Measurements from ENCODE around the gene MBNL1. TPM values are rescaled to one million over a fixed set of nuclear protein-coding genes. Genes with fewer than 3 reads are reported as not detected.

The MBNL1 gene
- total RNA-seq, 1 experiment from 2014 or later, result 200 TPM

- no peak for TF ChIP-seq CTCF (IDR thresholded peaks at IDR 0.05 in 2 of 3, conservative IDR thresholded peaks at IDR 0.05 in 1 of 3; ENCODE audit: borderline replicate concordance in 1 of 3, insufficient read depth in 1 of 3, low read depth in 2 of 3, low read length in 2 of 3)
- TF ChIP-seq FOSL1 (IDR thresholded peaks at IDR 0.05; ENCODE audit: low read depth), result no peak
Observed at GRCh38 chr3:152381881-152382295, 113.2 kb downstream of the MBNL1 start (continued).

DNA sequence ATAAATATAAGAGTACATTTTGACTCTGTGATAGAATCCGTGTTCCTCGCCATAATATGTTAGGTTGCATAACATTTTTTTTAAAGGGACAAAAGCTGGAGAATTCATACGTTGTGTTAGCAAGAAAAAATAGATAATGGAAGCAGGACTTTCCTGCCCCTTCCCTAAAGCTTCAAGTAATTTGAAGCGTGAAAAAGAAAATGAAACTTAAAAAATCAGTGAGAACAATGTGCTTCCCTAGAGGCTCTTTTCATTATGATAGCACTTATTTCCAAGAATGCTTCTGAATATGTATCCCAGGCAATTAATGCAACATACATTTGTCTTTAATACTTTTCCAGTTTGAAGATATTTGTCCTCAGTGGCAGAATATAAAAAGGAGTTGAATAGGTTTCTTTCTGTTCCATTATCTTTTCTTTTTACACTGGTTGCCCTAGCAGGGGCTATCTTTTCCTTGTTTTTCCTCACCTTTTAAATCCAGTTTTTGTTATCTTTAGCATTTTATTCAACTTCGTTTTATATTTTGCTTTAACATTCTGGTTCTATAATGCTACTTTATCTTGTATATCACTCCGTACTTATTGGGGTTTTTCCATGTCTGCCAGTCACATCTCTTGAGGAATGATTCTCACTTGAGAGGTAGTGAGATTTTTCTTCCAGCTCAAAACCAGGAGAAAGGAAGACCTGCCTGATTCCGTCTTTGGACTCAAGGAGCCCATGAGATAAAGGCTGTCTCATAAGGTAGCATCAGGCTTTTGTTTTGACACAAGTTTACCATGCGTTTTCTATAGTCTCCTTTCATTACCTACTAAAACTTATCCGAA lies 113.8 kb downstream of the MBNL1 start:
- Histone ChIP-seq H4K20me1 (ENCODE audit: insufficient read depth) (peaks cover 17% of the 10 kb centered on the region; the same call in 1 of the 2 replicates), H3K27me3 (ENCODE audit: insufficient read depth, low read length) (no peaks in the 10 kb centered on the region), H3K27ac (ENCODE audit: low read depth, low read length) (no peak overlapping the region), H3K4me1 (ENCODE audit: control insufficient read depth in 1 of 2, insufficient read depth in 2 of 2, low read length in 2 of 2) (0 out of 4 replicates have a peak, but pooled peaks cover 0 to 4% of the 10 kb centered on the region in 2 experiments), H3K9me2 (ENCODE audit: insufficient read depth) (no peaks in the 10 kb centered on the region), H3K4me3 (replicated peaks in 1 of 2; ENCODE audit: low read depth in 1 of 2, low read length in 2 of 2) (no peak overlapping the region), H2AFZ (ENCODE audit: low read depth, low read length, poor library complexity, severe bottlenecking) (no peak overlapping the region), H3K4me2 (ENCODE audit: low read length) (no peak overlapping the region), H3K36me3 (ENCODE audit: control insufficient read depth in 1 of 2, insufficient read depth in 2 of 2, low read length in 2 of 2) (no peaks in the 10 kb centered on the region), H3K9me3 (ENCODE audit: control insufficient read depth in 1 of 2, insufficient read depth in 1 of 2, low read depth in 1 of 2, low read length in 2 of 2) (no peaks in the 10 kb centered on the region), H3K79me2 (ENCODE audit: insufficient read depth, low read length) (peaks cover 98% of the 10 kb centered on the region), H3K9ac (ENCODE audit: low read length) (no peak overlapping the region)
- DNase-seq (ENCODE audit: low read depth, low spot score) (no peak), ATAC-seq (no peak)
- ChIA-PET CTCF (no interaction called here), POLR2A (no interaction called here), RAD21 (ENCODE audit: low non-redundant PET in 1 of 2, low total read pairs in 2 of 2, uncharacterized antibody in 2 of 2, unreplicated experiment in 2 of 2) (no interaction called here)
- BruUV-seq (replicated peaks), result no TSS peak
- TF ChIP-seq SIN3A (IDR thresholded peaks at IDR 0.05; ENCODE audit: low read depth) (no peak), JUND (IDR thresholded peaks at IDR 0.05) (no peak), SP1 (IDR thresholded peaks at IDR 0.05; ENCODE audit: low read depth) (no peak), TCF7L2 (IDR thresholded peaks at IDR 0.05; ENCODE audit: borderline replicate concordance, extremely low read depth, insufficient read depth, insufficient read length) (no peak), ZNF274 (IDR thresholded peaks at IDR 0.05; ENCODE audit: low read depth, low read length) (no peak), REST (IDR thresholded peaks at IDR 0.05; ENCODE audit: low read depth) (no peak), EZH2 (IDR thresholded peaks at IDR 0.05) (no peak), EZH2phosphoT487 (IDR thresholded peaks at IDR 0.05; ENCODE audit: borderline replicate concordance) (no peak), POLR2A (IDR thresholded peaks at IDR 0.05; ENCODE audit: borderline replicate concordance, extremely low read depth, insufficient read depth, insufficient read length) (no peak), CEBPB (IDR thresholded peaks at IDR 0.05; ENCODE audit: low read depth) (no peak)
- TF ChIP-seq, protein P1, sequence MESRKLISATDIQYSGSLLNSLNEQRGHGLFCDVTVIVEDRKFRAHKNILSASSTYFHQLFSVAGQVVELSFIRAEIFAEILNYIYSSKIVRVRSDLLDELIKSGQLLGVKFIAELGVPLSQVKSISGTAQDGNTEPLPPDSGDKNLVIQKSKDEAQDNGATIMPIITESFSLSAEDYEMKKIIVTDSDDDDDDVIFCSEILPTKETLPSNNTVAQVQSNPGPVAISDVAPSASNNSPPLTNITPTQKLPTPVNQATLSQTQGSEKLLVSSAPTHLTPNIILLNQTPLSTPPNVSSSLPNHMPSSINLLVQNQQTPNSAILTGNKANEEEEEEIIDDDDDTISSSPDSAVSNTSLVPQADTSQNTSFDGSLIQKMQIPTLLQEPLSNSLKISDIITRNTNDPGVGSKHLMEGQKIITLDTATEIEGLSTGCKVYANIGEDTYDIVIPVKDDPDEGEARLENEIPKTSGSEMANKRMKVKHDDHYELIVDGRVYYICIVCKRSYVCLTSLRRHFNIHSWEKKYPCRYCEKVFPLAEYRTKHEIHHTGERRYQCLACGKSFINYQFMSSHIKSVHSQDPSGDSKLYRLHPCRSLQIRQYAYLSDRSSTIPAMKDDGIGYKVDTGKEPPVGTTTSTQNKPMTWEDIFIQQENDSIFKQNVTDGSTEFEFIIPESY (IDR thresholded peaks at IDR 0.05; ENCODE audit: extremely low read depth, insufficient replicate concordance, low read length), result no peak
- TF ChIP-seq, protein P2, sequence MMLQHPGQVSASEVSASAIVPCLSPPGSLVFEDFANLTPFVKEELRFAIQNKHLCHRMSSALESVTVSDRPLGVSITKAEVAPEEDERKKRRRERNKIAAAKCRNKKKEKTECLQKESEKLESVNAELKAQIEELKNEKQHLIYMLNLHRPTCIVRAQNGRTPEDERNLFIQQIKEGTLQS (IDR thresholded peaks at IDR 0.05), result no peak
- intact Hi-C loops (cut with micrococcal nuclease), result no loop called here
